ENCODE measurements around the gene PIK3CA. TPM values are rescaled to one million over a fixed set of nuclear protein-coding genes. Genes with fewer than 3 reads are reported as not detected.

Gene PIK3CA
- total RNA-seq, 1 experiment from 2014 or later, result 12.0 TPM

DNA sequence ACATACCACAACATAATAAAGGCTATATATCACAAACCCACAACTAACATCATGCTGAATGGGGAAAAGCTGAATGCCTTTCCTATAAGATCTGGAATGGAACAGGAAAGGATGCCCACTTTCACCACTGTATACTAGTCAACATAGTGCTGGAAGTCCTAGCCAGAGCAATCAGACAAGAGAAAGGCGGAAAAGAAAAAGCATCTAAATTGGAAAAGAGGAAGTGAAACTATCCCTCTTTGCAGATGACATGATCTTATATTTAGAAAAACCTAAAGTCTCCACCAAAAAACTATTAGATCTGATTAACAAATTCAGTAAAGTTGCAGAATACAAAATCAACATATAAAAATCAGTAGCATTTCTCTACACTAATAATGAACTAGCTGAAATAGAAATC lies 14.6 kb upstream of the PIK3CA start:
- no peak overlapping the region for H2BK5ac ChIP-seq (ENCODE audit: insufficient read length, low read length)
- TF ChIP-seq, protein P1, sequence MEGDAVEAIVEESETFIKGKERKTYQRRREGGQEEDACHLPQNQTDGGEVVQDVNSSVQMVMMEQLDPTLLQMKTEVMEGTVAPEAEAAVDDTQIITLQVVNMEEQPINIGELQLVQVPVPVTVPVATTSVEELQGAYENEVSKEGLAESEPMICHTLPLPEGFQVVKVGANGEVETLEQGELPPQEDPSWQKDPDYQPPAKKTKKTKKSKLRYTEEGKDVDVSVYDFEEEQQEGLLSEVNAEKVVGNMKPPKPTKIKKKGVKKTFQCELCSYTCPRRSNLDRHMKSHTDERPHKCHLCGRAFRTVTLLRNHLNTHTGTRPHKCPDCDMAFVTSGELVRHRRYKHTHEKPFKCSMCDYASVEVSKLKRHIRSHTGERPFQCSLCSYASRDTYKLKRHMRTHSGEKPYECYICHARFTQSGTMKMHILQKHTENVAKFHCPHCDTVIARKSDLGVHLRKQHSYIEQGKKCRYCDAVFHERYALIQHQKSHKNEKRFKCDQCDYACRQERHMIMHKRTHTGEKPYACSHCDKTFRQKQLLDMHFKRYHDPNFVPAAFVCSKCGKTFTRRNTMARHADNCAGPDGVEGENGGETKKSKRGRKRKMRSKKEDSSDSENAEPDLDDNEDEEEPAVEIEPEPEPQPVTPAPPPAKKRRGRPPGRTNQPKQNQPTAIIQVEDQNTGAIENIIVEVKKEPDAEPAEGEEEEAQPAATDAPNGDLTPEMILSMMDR (conservative IDR thresholded peaks at IDR 0.05), result no peak
- no peaks in the 10 kb centered on the region for H3K23me2 ChIP-seq (ENCODE audit: insufficient read length, low read depth, low read length, poor library complexity, severe bottlenecking)
- no peaks in the 10 kb centered on the region for H3K4me1 ChIP-seq (ENCODE audit: insufficient read depth, low read length)
- no peak overlapping the region for H3K4ac ChIP-seq (ENCODE audit: low read depth, low read length)
- no peak overlapping the region for H2AFZ ChIP-seq (ENCODE audit: low read length)
- Mint-ChIP-seq H3K27ac (no peak overlapping the region), H3K9me3 (peaks cover 7 to 12% of the 10 kb centered on the region in 2 experiments), H3K4me3 (no peak overlapping the region), H3K27me3 (ENCODE audit: low read depth) (no peaks in the 10 kb centered on the region), H3K36me3 (ENCODE audit: insufficient read depth in 1 of 3, low read depth in 3 of 3) (peaks cover 0 to 11% (median 3%) of the 10 kb centered on the region in 3 experiments; a peak in 3 of 7 replicates), H3K4me1 (no peaks in the 10 kb centered on the region)
- no peak overlapping the region for H2BK120ac ChIP-seq (ENCODE audit: low read depth, low read length, poor library complexity, severe bottlenecking)
- no peaks in the 10 kb centered on the region for H3K79me1 ChIP-seq (ENCODE audit: insufficient read depth, low read depth, low read length, poor library complexity, severe bottlenecking)
- DNase-seq, result no peak
- H3K79me2 ChIP-seq (ENCODE audit: insufficient read depth, low read length), result no peaks in the 10 kb centered on the region
- H4K91ac ChIP-seq (ENCODE audit: insufficient read length, low read depth, low read length), result no peak overlapping the region
- H2BK20ac ChIP-seq (ENCODE audit: low read depth, low read length, poor library complexity, severe bottlenecking), result no peak overlapping the region
- no peak overlapping the region for H4K8ac ChIP-seq (replicated peaks; ENCODE audit: insufficient read length, low read depth, low read length)
- H4K5ac ChIP-seq (ENCODE audit: insufficient read length, low read depth, low read length), result no peak overlapping the region
- no peaks in the 10 kb centered on the region for H3K9me3 ChIP-seq (ENCODE audit: control insufficient read depth, low read depth, low read length)
- H2BK15ac ChIP-seq (ENCODE audit: low read depth, low read length), result no peak overlapping the region
- no peak overlapping the region for H2BK12ac ChIP-seq (ENCODE audit: insufficient read length, low read depth, low read length)
- H4K20me1 ChIP-seq (ENCODE audit: control insufficient read depth, insufficient read depth, insufficient read length), result no peaks in the 10 kb centered on the region
- no peak overlapping the region for H3K23ac ChIP-seq (ENCODE audit: insufficient read length, low read depth, low read length)
- H3K4me2 ChIP-seq (ENCODE audit: insufficient read depth, insufficient read length, low read length), result no peak overlapping the region
- no peak overlapping the region for H2AK5ac ChIP-seq (ENCODE audit: insufficient read length, low read length)
- no peak overlapping the region for H3T11ph ChIP-seq (ENCODE audit: low read length)
- no peak overlapping the region for H3K56ac ChIP-seq (ENCODE audit: insufficient read length, low read depth, low read length)
- WGBS (ENCODE audit: extremely low coverage, insufficient read length, low lambda C conversion rate), result no CpG with 5 or more reads among the region's 1 CpG
- H3K18ac ChIP-seq (ENCODE audit: insufficient read length, low read depth, low read length), result no peak overlapping the region
- H3K14ac ChIP-seq (ENCODE audit: insufficient read depth, low read length), result no peak overlapping the region
- H3K27ac ChIP-seq (ENCODE audit: insufficient read length, low read depth, low read length), result no peak overlapping the region
- no peak overlapping the region for H3K9ac ChIP-seq (ENCODE audit: extremely low read depth, insufficient read length, low read length)
- H3K27me3 ChIP-seq (ENCODE audit: insufficient read depth, low read length), result no peaks in the 10 kb centered on the region

Measured in H9 (cell line).